Measurements from ENCODE around the gene DNAJA4.
"Not testable (repeated sequence)": the region's sequence is repeated elsewhere in the genome, so short reads cannot be mapped to it uniquely, and the experiment has no call there.

Gene DNAJA4

DNA sequence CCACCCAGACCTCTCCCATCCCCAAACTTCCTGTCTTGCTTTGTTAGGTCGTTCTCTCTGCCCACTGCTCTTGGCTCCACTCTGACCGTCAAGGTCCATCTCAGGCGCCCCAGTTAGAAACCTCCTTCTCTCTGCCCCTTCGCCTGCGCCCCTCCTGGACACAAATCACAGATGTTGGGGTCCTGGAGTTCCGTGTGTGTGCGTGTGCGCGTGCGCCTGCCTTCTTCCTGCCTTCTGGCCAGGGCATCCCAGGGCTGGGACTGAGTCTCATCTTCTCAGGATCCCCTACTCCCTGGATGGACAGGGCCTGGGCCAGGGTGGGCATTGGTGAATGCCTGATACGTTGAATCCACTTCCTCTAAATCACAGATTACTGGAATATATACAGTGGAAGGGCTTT lies 30.9 kb upstream of the DNAJA4 start:
- H3K9ac ChIP-seq (ENCODE audit: low read length): no peak overlapping the region

DNA sequence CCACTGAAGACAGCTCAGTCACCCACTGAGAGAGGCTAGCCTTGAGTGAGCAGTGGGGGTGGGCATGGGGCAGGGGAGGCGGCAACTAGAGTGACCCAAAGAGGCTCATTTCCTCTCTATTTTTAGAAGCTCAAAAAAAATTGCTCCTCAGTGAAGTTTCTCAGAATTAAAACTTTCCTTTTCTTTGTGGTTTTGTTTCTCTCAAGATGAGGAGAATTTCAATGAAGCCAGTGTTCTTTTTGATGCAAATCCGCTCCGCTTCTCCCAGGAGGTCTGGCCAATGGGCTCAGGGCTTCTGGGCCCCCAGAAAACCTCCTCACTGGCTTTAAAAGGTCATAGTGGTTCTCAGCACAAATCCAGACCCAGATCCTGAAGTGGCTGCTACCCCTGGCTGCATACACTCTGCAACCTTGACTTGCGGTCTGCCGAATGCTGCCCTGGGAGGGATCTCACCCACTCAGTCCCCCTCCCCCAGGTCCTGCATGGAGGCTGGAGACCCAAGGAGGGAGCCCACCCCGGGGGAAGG lies 29.8 kb upstream of the DNAJA4 start, which contains the start of gene ACSBG1:
TSS of gene ACSBG1 (minus strand) at position 51 of the 526 bp plus-strand sequence. CDS start 64 bp downstream, outside the sequence.
- Histone ChIP-seq H3K36me3 (ENCODE audit: control insufficient read depth, insufficient read depth, low read length) (no peaks in the 10 kb centered on the region), H3K4me3 (ENCODE audit: low read length) (no peak within 1 kb of the TSS), H3K9ac (ENCODE audit: low read length) (no peak within 1 kb of the TSS), H3K27me3 (ENCODE audit: control insufficient read depth, insufficient read depth, low read length) (no peaks in the 10 kb centered on the region), H3K4me1 (ENCODE audit: control insufficient read depth, insufficient read depth, low read length) (no peaks in the 10 kb centered on the region), H3K27ac (ENCODE audit: low read depth, low read length) (no peak within 1 kb of the TSS)

More for the DNA sequence above, 30.9 kb upstream of the DNAJA4 start:
- Histone ChIP-seq H3K4me3 (ENCODE audit: low read length) (no peak overlapping the region), H3K27me3 (ENCODE audit: control insufficient read depth, insufficient read depth, low read length) (no peaks in the 10 kb centered on the region), H3K36me3 (ENCODE audit: control insufficient read depth, insufficient read depth, low read length) (no peaks in the 10 kb centered on the region), H3K27ac (ENCODE audit: low read depth, low read length) (no peak overlapping the region), H3K4me1 (ENCODE audit: control insufficient read depth, insufficient read depth, low read length) (no peaks in the 10 kb centered on the region)

DNA sequence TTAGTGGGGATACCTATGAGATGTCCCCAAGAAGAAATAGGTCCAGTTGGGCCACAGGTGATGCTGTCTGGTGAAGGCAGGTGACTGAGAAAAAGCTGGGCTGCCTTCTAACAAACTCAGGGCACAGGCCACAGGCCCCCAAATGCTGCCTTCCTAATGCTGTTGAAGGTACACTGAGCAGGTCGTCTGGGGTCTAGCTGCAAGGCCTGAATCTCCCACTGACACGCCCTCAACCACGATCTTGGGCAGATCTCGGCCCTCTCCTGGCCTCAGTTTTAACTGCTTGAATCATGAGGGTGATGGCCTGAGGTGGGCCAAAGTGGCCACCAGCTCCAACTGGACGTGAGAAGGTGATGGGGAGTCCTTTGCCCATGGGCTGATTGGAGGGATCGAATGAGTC lies 27.9 kb upstream of the DNAJA4 start:
- H3K27ac ChIP-seq (ENCODE audit: low read depth, low read length): no peak overlapping the region
- no peak overlapping the region for H3K4me3 ChIP-seq (ENCODE audit: low read length)
- no peaks in the 10 kb centered on the region for H3K36me3 ChIP-seq (ENCODE audit: control insufficient read depth, insufficient read depth, low read length)
- H3K9ac ChIP-seq (ENCODE audit: low read length): no peak overlapping the region
- no peaks in the 10 kb centered on the region for H3K4me1 ChIP-seq (ENCODE audit: control insufficient read depth, insufficient read depth, low read length)
- no peaks in the 10 kb centered on the region for H3K27me3 ChIP-seq (ENCODE audit: control insufficient read depth, insufficient read depth, low read length)

DNA sequence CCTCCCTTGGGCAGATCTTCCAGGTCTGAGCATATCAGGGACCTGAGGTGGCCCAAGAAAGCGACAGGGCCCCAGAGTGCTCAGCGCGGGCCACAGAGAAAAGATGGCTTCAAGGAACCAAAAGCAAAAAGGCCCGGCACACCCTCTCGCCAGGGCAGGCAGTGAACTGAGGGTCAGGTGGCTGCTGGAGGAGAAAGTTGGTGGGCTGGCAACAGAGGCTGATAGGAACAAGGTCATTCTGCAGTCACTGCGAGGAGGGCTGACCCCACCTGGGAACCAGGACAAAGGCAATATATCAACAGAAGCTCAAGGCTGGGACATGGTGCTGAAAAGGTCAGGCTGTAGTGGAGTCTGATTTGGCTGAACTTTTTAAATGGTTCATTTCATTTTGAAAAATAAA lies 27.2 kb upstream of the DNAJA4 start:
- no peaks in the 10 kb centered on the region for H3K36me3 ChIP-seq (ENCODE audit: control insufficient read depth, insufficient read depth, low read length)
- no peaks in the 10 kb centered on the region for H3K4me1 ChIP-seq (ENCODE audit: control insufficient read depth, insufficient read depth, low read length)
- no peak overlapping the region for H3K9ac ChIP-seq (ENCODE audit: low read length)
- H3K4me3 ChIP-seq (ENCODE audit: low read length): no peak overlapping the region
- H3K27ac ChIP-seq (ENCODE audit: low read depth, low read length): no peak overlapping the region
- H3K27me3 ChIP-seq (ENCODE audit: control insufficient read depth, insufficient read depth, low read length): no peaks in the 10 kb centered on the region

DNA sequence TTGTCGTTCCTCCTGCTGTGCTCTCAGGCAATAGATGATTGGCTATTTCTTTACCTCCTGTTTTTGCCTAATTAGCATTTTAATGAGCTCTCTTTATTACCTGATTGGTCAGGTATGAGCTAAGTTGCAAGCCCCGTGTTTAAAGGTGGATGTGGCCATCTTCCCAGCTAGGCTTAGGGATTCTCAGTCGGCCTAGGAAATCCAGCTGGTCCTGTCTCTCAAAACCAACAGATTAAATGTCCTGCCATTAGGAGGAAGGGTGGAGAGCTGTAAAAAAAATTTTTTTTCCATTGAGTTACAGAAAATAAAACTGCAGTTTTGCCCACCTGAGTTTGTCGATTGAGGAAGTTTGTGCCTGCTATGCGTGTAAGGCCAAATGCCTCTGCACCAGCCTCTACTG lies 24.6 kb upstream of the DNAJA4 start:
- H3K9ac ChIP-seq (ENCODE audit: low read length): no peak overlapping the region
- H3K27ac ChIP-seq (ENCODE audit: low read depth, low read length): no peak overlapping the region
- no peaks in the 10 kb centered on the region for H3K36me3 ChIP-seq (ENCODE audit: control insufficient read depth, insufficient read depth, low read length)
- no peak overlapping the region for H3K4me3 ChIP-seq (ENCODE audit: low read length)
- H3K27me3 ChIP-seq (ENCODE audit: control insufficient read depth, insufficient read depth, low read length): no peaks in the 10 kb centered on the region
- no peaks in the 10 kb centered on the region for H3K4me1 ChIP-seq (ENCODE audit: control insufficient read depth, insufficient read depth, low read length)

DNA sequence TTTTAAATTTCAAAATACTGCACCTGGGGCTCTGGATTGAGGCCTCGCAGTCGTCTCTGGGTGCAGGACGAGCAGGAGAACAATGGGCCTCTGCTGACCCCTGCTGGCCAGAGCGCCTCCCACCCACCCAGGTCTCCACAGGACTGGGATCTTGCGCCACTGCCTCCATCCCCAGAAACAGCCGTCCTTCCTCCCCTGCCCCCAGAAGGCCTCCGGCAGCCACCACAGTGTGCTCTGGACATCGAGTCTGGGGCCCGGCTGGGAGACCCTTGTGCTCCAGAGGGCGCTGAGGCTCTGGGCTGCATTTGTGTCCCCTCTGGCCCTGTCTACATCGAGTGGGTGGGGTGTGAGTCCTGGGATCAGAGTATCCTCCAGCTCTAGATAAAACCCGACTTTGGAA lies 23.3 kb upstream of the DNAJA4 start:
- Histone ChIP-seq H3K9ac (ENCODE audit: low read length) (no peak overlapping the region), H3K27me3 (ENCODE audit: control insufficient read depth, insufficient read depth, low read length) (no peaks in the 10 kb centered on the region), H3K27ac (ENCODE audit: low read depth, low read length) (no peak overlapping the region), H3K4me3 (ENCODE audit: low read length) (no peak overlapping the region), H3K4me1 (ENCODE audit: control insufficient read depth, insufficient read depth, low read length) (no peaks in the 10 kb centered on the region), H3K36me3 (ENCODE audit: control insufficient read depth, insufficient read depth, low read length) (no peaks in the 10 kb centered on the region)

DNA sequence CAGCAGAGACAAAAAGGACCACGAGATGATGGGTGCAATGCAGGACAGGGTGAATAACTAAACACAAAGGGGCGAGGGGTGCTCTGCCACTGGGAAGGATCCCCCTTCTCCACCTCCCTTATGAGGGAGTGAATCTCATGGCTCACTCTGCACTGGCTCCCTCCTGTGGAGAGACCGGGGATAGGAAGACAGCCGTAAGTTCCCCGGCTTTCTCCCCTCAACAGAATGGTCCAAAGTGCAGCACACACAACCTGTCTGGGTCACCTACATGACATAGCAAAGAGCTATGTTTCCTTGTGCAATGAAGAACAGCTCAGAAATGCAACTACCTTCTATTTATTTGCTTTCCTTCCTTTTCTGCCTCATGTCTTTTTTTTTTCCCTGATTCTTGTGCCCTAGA lies 22.2 kb upstream of the DNAJA4 start:
- H3K27me3 ChIP-seq (ENCODE audit: control insufficient read depth, insufficient read depth, low read length): no peaks in the 10 kb centered on the region
- H3K9ac ChIP-seq (ENCODE audit: low read length): no peak overlapping the region
- no peak overlapping the region for H3K27ac ChIP-seq (ENCODE audit: low read depth, low read length)
- no peaks in the 10 kb centered on the region for H3K36me3 ChIP-seq (ENCODE audit: control insufficient read depth, insufficient read depth, low read length)
- no peaks in the 10 kb centered on the region for H3K4me1 ChIP-seq (ENCODE audit: control insufficient read depth, insufficient read depth, low read length)
- H3K4me3 ChIP-seq (ENCODE audit: low read length): no peak overlapping the region

DNA sequence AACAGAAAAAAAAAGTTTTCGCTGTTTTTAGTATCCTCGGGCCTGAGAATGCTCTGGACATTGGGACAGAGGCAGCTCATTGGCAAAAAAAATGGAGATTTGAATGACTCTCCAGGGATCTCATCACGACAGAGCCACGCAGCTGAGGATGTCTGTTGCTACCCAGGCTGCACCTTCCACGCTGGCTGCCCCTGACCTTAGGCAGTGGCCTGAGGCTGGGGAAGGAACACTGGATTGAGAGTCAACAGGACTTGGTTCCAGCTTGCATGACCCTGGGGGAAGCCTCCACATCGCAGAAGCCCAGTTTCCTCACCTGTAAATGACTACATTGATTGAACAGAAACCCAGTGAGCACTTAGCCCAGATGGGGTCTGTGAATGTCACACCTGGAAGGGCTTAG lies 21.3 kb upstream of the DNAJA4 start:
- Histone ChIP-seq H3K9ac (ENCODE audit: low read length) (no peak overlapping the region), H3K4me3 (ENCODE audit: low read length) (no peak overlapping the region), H3K4me1 (ENCODE audit: control insufficient read depth, insufficient read depth, low read length) (no peaks in the 10 kb centered on the region), H3K36me3 (ENCODE audit: control insufficient read depth, insufficient read depth, low read length) (no peaks in the 10 kb centered on the region), H3K27me3 (ENCODE audit: control insufficient read depth, insufficient read depth, low read length) (no peaks in the 10 kb centered on the region), H3K27ac (ENCODE audit: low read depth, low read length) (no peak overlapping the region)

DNA sequence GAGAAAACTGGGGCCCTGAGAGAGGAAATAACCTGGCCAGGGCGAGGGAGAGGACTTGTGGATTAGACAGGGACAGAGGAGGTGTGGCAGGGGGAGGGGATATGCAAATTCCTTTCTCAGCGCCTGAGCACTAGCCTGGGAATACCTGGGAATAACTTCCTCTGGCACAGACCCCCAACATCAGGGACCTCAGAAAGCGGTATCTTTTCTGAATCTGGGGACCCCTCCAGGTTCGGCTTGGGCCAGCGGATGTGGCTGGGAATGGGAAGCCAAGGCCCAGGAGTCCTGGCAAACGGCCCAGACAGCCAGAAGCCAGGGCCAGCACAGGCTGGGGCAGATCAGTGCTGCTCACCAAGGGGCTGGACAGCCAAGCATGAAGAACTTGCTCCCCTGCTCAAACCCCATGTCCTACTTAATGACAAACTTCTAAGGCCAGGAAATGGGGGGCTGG lies 20.8 kb upstream of the DNAJA4 start:
- Histone ChIP-seq H3K4me1 (ENCODE audit: control insufficient read depth, insufficient read depth, low read length) (no peaks in the 10 kb centered on the region), H3K27me3 (ENCODE audit: control insufficient read depth, insufficient read depth, low read length) (no peaks in the 10 kb centered on the region), H3K9ac (ENCODE audit: low read length) (no peak overlapping the region), H3K4me3 (ENCODE audit: low read length) (no peak overlapping the region), H3K27ac (ENCODE audit: low read depth, low read length) (no peak overlapping the region), H3K36me3 (ENCODE audit: control insufficient read depth, insufficient read depth, low read length) (no peaks in the 10 kb centered on the region)

DNA sequence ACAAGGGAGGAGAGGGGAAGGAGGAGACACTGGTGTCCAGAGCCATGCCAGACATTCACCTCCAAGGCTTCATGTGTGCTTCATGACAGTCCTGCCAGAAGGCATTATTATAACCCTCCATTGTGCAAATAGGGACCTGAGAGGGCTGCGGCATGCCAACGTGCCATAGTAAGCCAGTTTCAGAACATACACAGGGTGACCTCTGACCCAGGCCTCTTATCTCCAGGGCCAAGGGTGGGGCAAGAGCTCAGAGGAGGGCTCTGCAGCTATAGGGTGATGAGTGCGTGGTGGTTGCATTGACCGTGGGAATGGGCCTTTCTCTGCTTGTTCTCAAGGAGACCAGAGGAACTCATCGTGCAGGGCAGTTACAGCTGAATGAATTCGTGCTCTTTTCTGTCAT lies 20.3 kb upstream of the DNAJA4 start:
- H3K36me3 ChIP-seq (ENCODE audit: control insufficient read depth, insufficient read depth, low read length): no peaks in the 10 kb centered on the region
- H3K4me1 ChIP-seq (ENCODE audit: control insufficient read depth, insufficient read depth, low read length): no peaks in the 10 kb centered on the region
- H3K4me3 ChIP-seq (ENCODE audit: low read length): no peak overlapping the region
- H3K27ac ChIP-seq (ENCODE audit: low read depth, low read length): no peak overlapping the region
- H3K27me3 ChIP-seq (ENCODE audit: control insufficient read depth, insufficient read depth, low read length): no peaks in the 10 kb centered on the region
- no peak overlapping the region for H3K9ac ChIP-seq (ENCODE audit: low read length)

DNA sequence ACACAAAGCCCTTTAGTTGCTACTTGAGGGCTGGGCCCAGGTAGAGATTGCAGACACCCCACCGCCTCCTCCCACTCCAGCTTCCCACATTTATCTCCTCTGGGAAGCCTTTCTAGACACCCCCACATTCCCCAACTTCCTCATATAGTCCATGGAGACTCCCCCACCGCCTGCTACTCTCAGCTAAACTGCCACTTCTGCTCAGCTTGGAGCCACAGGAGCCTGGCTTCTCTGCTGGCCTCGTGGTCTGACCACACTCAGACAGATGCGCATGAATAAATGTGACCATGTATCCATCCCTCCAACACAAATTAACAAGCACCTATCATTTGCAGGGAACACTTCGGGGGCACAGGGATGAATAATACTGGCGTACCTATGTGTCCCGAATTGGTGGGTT lies 19.5 kb upstream of the DNAJA4 start:
- Histone ChIP-seq H3K9ac (ENCODE audit: low read length) (no peak overlapping the region), H3K4me3 (ENCODE audit: low read length) (no peak overlapping the region), H3K4me1 (ENCODE audit: control insufficient read depth, insufficient read depth, low read length) (no peaks in the 10 kb centered on the region)

DNA sequence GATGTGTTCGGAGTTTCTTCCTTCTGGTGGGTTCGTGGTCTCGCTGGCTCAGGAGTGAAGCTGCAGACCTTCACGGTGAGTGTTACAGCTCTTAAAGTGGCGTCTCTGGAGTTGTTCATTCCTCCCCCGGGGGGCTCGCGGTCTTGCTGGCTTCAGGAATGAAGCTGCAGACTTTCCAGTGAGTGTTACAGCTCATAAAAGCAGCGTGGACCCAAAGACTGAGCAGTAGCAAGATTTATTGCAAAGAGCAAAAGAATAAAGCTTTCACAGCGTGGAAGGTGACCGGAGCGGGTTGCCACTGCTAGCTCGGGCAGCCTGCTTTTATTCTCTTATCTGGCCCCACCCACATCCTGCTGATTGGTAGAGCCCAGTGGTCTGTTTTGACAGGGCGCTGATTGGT lies 19.0 kb upstream of the DNAJA4 start:
- H3K27ac ChIP-seq (ENCODE audit: low read depth, low read length); H3K36me3 ChIP-seq (ENCODE audit: control insufficient read depth, insufficient read depth, low read length); H3K4me3 ChIP-seq (ENCODE audit: low read length); H3K27me3 ChIP-seq (ENCODE audit: control insufficient read depth, insufficient read depth, low read length); H3K9ac ChIP-seq (ENCODE audit: low read length); H3K4me1 ChIP-seq (ENCODE audit: control insufficient read depth, insufficient read depth, low read length): not testable (repeated sequence)

More for the DNA sequence above, 19.5 kb upstream of the DNAJA4 start:
- no peaks in the 10 kb centered on the region for H3K27me3 ChIP-seq (ENCODE audit: control insufficient read depth, insufficient read depth, low read length)
- no peak overlapping the region for H3K27ac ChIP-seq (ENCODE audit: low read depth, low read length)
- H3K36me3 ChIP-seq (ENCODE audit: control insufficient read depth, insufficient read depth, low read length): no peaks in the 10 kb centered on the region

DNA sequence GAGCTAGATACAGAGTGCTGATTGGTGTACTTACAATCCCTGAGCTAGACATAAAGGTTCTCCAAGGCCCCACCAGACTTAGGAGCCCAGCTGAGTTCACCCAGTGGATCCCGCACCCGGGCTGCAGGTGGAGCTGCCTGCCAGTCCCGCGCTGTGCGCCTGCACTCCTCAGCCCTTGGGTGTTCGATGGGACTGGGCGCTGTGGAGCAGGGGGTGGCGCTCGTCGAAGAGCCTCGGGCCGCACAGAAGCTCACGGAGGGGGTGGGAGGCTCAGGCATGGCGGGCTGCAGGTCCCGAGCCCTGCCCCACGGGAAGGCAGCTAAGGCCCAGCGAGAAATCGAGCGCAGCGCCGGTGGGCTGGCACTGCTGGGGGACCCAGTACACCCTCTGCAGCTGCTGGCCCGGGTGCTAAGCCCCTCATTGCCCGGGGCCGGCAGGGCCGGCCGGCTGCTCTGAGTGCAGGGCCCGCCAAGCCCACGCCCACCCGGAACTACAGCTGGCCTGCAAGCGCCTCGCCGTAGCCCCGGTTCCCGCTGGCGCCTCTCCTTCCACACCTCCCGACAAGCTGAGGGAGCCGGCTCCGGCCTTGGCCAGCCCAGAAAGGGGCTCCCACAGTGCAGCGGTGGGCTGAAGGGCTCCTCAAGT lies 18.3 kb upstream of the DNAJA4 start:
- H3K4me1 ChIP-seq (ENCODE audit: control insufficient read depth, insufficient read depth, low read length); H3K9ac ChIP-seq (ENCODE audit: low read length); H3K27ac ChIP-seq (ENCODE audit: low read depth, low read length); H3K36me3 ChIP-seq (ENCODE audit: control insufficient read depth, insufficient read depth, low read length); H3K27me3 ChIP-seq (ENCODE audit: control insufficient read depth, insufficient read depth, low read length); H3K4me3 ChIP-seq (ENCODE audit: low read length): not testable (repeated sequence)

All from rectal smooth muscle tissue (tissue), 1 donor.